Measurements from ENCODE around the gene EAF2. TPM values are rescaled to one million over a fixed set of nuclear protein-coding genes. Genes with fewer than 3 reads are reported as not detected.

The EAF2 gene
- total and polyA plus RNA-seq, 2 donors from 2014 or later: 13.9 to 43.6 TPM

DNA sequence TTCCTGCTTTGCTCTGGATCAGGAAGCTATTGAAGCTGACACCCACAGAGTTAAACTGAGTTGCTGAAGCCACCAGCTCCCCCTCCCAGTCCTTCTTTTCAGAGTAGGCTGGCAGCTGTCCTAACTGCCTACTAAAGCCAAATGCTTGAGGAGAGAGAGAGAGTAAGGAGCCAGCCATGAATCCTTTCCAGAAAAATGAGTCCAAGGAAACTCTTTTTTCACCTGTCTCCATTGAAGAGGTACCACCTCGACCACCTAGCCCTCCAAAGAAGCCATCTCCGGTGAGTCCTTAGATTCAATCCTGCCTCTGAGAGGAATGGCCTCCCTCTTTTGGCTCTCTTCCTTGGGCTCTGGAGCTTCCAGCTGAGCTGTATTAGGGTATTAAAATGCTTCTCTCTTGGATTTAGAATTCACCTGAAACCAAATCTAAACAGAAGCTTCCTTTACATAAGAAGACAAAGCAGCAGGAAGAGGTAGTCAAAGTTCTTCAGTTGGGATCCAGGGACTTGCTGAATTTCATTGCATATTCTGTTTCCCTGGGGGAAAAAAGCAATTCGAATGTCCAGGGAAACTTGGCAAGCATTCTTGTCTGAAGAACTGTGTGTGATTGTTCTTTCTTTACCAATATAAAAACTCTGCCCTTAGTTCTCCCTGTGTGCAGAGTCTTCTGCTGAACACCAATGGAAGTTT is 59.4 kb downstream of the EAF2 start, which contains the start of gene SLC15A2:
SLC15A2 (plus strand) TSS at position 101 of the 690 bp plus-strand sequence; CDS start at position 177, 76 bp downstream.
- peak in 1 of 5 donors; percentile 21 for DNase-seq
- Histone ChIP-seq H3K4me1 (ENCODE audit: control insufficient read depth in 2 of 3, insufficient read depth in 2 of 3, low read depth in 1 of 3, low read length in 3 of 3) (peaks cover 0 to 5% (median 0%) of the 10 kb centered on the region in 3 donors), H3K27ac (ENCODE audit: low read depth in 2 of 2, low read length in 2 of 2) (no peak within 1 kb of the TSS), H3K4me3 (ENCODE audit: low read length in 3 of 3) (peak within 1 kb of the TSS in 2 of 3 donors; percentile 15 to 44), H3K9me3 (ENCODE audit: control insufficient read depth in 2 of 3, insufficient read depth in 1 of 3, low read length in 3 of 3) (no peaks in the 10 kb centered on the region), H3K36me3 (ENCODE audit: control insufficient read depth in 2 of 3, insufficient read depth in 3 of 3, low read length in 3 of 3) (peaks cover 0 to 6% (median 0%) of the 10 kb centered on the region in 3 donors), H3K27me3 (ENCODE audit: control insufficient read depth, insufficient read depth, low read length) (no peaks in the 10 kb centered on the region), H3K9ac (ENCODE audit: low read length in 3 of 3) (peak within 1 kb of the TSS in 1 of 3 donors; percentile 2)
- FAIRE-seq: no peak
- TF ChIP-seq, protein P1, sequence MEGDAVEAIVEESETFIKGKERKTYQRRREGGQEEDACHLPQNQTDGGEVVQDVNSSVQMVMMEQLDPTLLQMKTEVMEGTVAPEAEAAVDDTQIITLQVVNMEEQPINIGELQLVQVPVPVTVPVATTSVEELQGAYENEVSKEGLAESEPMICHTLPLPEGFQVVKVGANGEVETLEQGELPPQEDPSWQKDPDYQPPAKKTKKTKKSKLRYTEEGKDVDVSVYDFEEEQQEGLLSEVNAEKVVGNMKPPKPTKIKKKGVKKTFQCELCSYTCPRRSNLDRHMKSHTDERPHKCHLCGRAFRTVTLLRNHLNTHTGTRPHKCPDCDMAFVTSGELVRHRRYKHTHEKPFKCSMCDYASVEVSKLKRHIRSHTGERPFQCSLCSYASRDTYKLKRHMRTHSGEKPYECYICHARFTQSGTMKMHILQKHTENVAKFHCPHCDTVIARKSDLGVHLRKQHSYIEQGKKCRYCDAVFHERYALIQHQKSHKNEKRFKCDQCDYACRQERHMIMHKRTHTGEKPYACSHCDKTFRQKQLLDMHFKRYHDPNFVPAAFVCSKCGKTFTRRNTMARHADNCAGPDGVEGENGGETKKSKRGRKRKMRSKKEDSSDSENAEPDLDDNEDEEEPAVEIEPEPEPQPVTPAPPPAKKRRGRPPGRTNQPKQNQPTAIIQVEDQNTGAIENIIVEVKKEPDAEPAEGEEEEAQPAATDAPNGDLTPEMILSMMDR (IDR thresholded peaks at IDR 0.05; ENCODE audit: borderline replicate concordance, extremely low read depth, insufficient read depth): no peak
- intact Hi-C loops (cut with DNase I): no loop called here

DNA sequence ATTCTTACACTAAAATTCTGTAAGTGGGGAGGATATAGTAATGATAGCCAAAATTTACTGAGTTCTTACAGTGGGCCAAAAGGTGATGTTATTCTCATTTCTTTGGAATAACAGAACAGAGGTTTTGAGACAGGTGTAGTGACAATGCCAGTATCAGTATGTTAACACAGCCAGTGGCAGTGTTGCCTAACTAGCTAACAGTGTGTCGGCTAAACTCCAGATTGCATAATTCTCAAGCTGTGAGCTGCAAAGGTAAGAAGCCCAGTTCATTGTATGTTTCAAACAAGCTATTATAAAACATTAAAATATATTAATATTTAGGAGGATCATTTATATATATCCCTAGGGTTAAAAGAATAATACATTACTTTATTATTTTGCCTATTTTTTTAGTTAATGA is 60.1 kb downstream of the EAF2 start:
- Histone ChIP-seq H3K36me3 (ENCODE audit: control insufficient read depth in 2 of 3, insufficient read depth in 3 of 3, low read length in 3 of 3) (peaks cover 0 to 6% (median 0%) of the 10 kb centered on the region in 3 donors), H3K4me1 (ENCODE audit: control insufficient read depth in 2 of 3, insufficient read depth in 2 of 3, low read depth in 1 of 3, low read length in 3 of 3) (peaks cover 0 to 5% (median 0%) of the 10 kb centered on the region in 3 donors), H3K27ac (ENCODE audit: low read depth in 2 of 2, low read length in 2 of 2) (no peak overlapping the region), H3K9ac (ENCODE audit: low read length in 3 of 3) (peak overlapping the region in 1 of 3 donors; percentile 2), H3K27me3 (ENCODE audit: control insufficient read depth, insufficient read depth, low read length) (no peaks in the 10 kb centered on the region), H3K9me3 (ENCODE audit: control insufficient read depth in 2 of 3, insufficient read depth in 1 of 3, low read length in 3 of 3) (no peaks in the 10 kb centered on the region), H3K4me3 (ENCODE audit: low read length in 3 of 3) (peak overlapping the region in 2 of 3 donors; percentile 15 to 44)
- FAIRE-seq: peak; percentile 45
- TF ChIP-seq, protein P1 (IDR thresholded peaks at IDR 0.05; ENCODE audit: borderline replicate concordance, extremely low read depth, insufficient read depth): no peak
- intact Hi-C loops (cut with DNase I): no loop called here
- DNase-seq: no peak

DNA sequence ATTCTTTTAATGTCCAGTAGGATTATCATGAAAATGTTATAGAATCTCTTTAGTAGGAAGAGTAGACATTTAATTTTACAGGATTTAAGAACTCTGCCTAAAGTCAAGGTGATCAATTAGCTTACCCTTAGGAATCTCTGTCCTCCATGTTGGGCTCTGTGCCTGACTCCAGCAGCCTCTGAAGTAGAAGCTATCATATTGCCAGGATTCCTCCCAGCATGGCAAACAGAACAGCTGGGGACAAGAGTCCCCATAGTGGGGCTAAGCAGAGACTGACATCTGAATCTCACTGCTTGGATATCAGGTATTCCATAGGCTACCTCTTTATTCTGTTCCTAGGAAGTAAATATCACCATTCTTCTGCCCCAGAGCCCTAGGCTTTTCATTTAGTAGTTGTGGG is 60.7 kb downstream of the EAF2 start:
- peaks cover 0 to 6% (median 0%) of the 10 kb centered on the region in 3 donors for H3K36me3 ChIP-seq (ENCODE audit: control insufficient read depth in 2 of 3, insufficient read depth in 3 of 3, low read length in 3 of 3)

More for the DNA sequence above, 60.7 kb downstream of the EAF2 start:
- Histone ChIP-seq H3K4me3 (ENCODE audit: low read length in 3 of 3) (no peak overlapping the region), H3K4me1 (ENCODE audit: control insufficient read depth in 2 of 3, insufficient read depth in 2 of 3, low read depth in 1 of 3, low read length in 3 of 3) (peaks cover 0 to 5% (median 0%) of the 10 kb centered on the region in 3 donors), H3K27me3 (ENCODE audit: control insufficient read depth, insufficient read depth, low read length) (no peaks in the 10 kb centered on the region), H3K9ac (ENCODE audit: low read length in 3 of 3) (no peak overlapping the region), H3K27ac (ENCODE audit: low read depth in 2 of 2, low read length in 2 of 2) (no peak overlapping the region), H3K9me3 (ENCODE audit: control insufficient read depth in 2 of 3, insufficient read depth in 1 of 3, low read length in 3 of 3) (no peaks in the 10 kb centered on the region)
- TF ChIP-seq, protein P1 (IDR thresholded peaks at IDR 0.05; ENCODE audit: borderline replicate concordance, extremely low read depth, insufficient read depth): no peak
- no peak for FAIRE-seq
- intact Hi-C loops (cut with DNase I): no loop called here
- DNase-seq: no peak

All from kidney (tissue), 14 donors.